Spleen (tissue), 7 donors: ENCODE results near the gene VTI1B.

ENCODE experiments used
- POLR2A ChIP-seq, 3 donors: fragments of 450-650 bp; IDR thresholded peaks; one replicate each; pipeline ENCODE4 v1.5.1; 2017; ENCODE audit warnings: antibody characterized with exemption in 3 of 3, mild to moderate bottlenecking in 1 of 3
- TF ChIP-seq, protein P1 (sequence below), 11 experiments: fragments of 200-600 bp in 7 of 11; fragments of 450-650 bp in 4 of 11; sonication (generic) in 4 of 11; IDR thresholded peaks in 8 of 11; conservative IDR thresholded peaks in 3 of 11; 1 replicate in 7 of 11; 2 replicates in 4 of 11; pipeline versions ENCODE4 v1.4.0 to v1.8.0; 2016 to 2021; ENCODE audit warnings: antibody characterized with exemption in 11 of 11, inconsistent platforms in 4 of 11, mild to moderate bottlenecking in 1 of 11
- donor health status: DM: no; HTN: no; CAD: no; lungs with moderate emphysema.
- donor health status: DM: no; HTN: no; CAD: no.
- donor health status: DM: no; HTN: no; CAD: no.

DNA sequence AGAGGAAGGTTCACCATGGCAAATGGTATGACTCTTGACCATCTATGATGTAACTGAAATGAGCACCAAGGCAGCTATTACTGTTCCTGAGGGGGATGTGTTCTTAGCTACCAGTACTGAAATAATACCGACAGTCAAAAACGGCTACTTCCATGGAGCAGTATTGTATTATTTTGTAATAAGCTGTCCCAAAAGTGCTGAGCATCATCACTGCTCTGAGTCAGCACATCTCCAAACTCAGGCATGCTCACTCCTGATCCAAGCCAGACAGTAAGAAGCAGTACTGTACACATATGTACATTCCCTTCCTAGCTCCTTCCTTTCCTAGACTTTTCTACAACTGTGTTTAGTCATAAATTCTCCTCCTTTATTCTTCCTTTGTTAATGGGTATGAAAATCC, 8.6 kb downstream of the VTI1B start:
- TF ChIP-seq, protein P1, sequence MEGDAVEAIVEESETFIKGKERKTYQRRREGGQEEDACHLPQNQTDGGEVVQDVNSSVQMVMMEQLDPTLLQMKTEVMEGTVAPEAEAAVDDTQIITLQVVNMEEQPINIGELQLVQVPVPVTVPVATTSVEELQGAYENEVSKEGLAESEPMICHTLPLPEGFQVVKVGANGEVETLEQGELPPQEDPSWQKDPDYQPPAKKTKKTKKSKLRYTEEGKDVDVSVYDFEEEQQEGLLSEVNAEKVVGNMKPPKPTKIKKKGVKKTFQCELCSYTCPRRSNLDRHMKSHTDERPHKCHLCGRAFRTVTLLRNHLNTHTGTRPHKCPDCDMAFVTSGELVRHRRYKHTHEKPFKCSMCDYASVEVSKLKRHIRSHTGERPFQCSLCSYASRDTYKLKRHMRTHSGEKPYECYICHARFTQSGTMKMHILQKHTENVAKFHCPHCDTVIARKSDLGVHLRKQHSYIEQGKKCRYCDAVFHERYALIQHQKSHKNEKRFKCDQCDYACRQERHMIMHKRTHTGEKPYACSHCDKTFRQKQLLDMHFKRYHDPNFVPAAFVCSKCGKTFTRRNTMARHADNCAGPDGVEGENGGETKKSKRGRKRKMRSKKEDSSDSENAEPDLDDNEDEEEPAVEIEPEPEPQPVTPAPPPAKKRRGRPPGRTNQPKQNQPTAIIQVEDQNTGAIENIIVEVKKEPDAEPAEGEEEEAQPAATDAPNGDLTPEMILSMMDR (IDR thresholded peaks at IDR 0.05 in 8 of 11, conservative IDR thresholded peaks at IDR 0.05 in 3 of 11): no peak
- no peak for TF ChIP-seq POLR2A (IDR thresholded peaks at IDR 0.05)
